Dorsolateral prefrontal cortex (tissue), 118 donors: ENCODE results near the gene PCSK4. TPM values are rescaled to one million over a fixed set of nuclear protein-coding genes. Genes with fewer than 3 reads are reported as not detected.

ENCODE experiments used
- total RNA-seq, 120 experiments: library from RNA; stranded (reverse); gene quantifications; one replicate each; pipeline versions ENCODE4 v1.2.3 to v1.2.4, GENCODE V29; 2022

Gene PCSK4
- total RNA-seq, 120 experiments from 2014 or later, result 4.5 to 20.4 (median 9.5) TPM

Other genes starting within 250 kb of the PCSK4 start
- 100 to 1,000 TPM; 170 to 316 (median 242) TPM for gene ATP5F1D, start 248.6 kb downstream of the PCSK4 start, total RNA-seq
- 100 to 1,000 TPM in 4 of 120 experiments, 10 to 100 TPM in 116; 19.9 to 116 (median 36.5) TPM for gene MIDN, start 241.8 kb downstream of the PCSK4 start, total RNA-seq
- gene CIRBP, start 221.0 kb downstream of the PCSK4 start, total RNA-seq, result 100 to 1,000 TPM; 215 to 736 (median 434) TPM
- 10 to 100 TPM; 16.2 to 44.5 (median 25.3) TPM for gene FAM174C, start 214.8 kb downstream of the PCSK4 start, total RNA-seq
- 1 to 10 TPM in 86 of 120 experiments, under 1 TPM in 22, not detected in 12; 0.51 to 3.8 (median 1.4) TPM for gene EFNA2, start 204.5 kb downstream of the PCSK4 start, total RNA-seq
- gene NDUFS7, start 106.4 kb downstream of the PCSK4 start, total RNA-seq, result 100 to 1,000 TPM; 105 to 222 (median 151) TPM
- 10 to 100 TPM; 30.0 to 91.1 (median 47.4) TPM for gene GAMT, start 88.8 kb downstream of the PCSK4 start, total RNA-seq
- 100 to 1,000 TPM in 3 of 120 experiments, 10 to 100 TPM in 117; 46.4 to 115 (median 70.5) TPM for gene DAZAP1, start 82.8 kb downstream of the PCSK4 start, total RNA-seq
- gene RPS15, start 52.0 kb downstream of the PCSK4 start, total RNA-seq, result 100 to 1,000 TPM; 343 to 670 (median 497) TPM
- gene APC2, start 40.2 kb downstream of the PCSK4 start, total RNA-seq, result 100 to 1,000 TPM; 130 to 289 (median 183) TPM
- gene C19orf25, start 11.1 kb downstream of the PCSK4 start, total RNA-seq, result 10 to 100 TPM; 28.3 to 63.0 (median 35.2) TPM
- gene REEP6, start 831 bp upstream of the PCSK4 start, total RNA-seq, result 10 to 100 TPM in 116 of 120 experiments, 1 to 10 TPM in 4; 6.9 to 23.9 (median 14.3) TPM
- 10 to 100 TPM in 1 of 120 experiments, 1 to 10 TPM in 96, under 1 TPM in 20, not detected in 3; 0.20 to 12.1 (median 1.8) TPM for gene ADAMTSL5, start 22.7 kb upstream of the PCSK4 start, total RNA-seq
- 10 to 100 TPM in 15 of 120 experiments, 1 to 10 TPM in 105; 1.1 to 17.3 (median 5.5) TPM for gene PLK5, start 33.7 kb upstream of the PCSK4 start, total RNA-seq
- 10 to 100 TPM; 12.9 to 38.7 (median 20.5) TPM for gene MEX3D, start 78.0 kb upstream of the PCSK4 start, total RNA-seq
- gene MBD3, start 102.5 kb upstream of the PCSK4 start, total RNA-seq, result 100 to 1,000 TPM in 24 of 120 experiments, 10 to 100 TPM in 96; 59.7 to 192 (median 85.4) TPM
- gene UQCR11, start 115.1 kb upstream of the PCSK4 start, total RNA-seq, result 100 to 1,000 TPM; 112 to 243 (median 173) TPM
- 10 to 100 TPM; 15.2 to 51.5 (median 25.4) TPM for gene TCF3, start 162.3 kb upstream of the PCSK4 start, total RNA-seq